Measurements from ENCODE around the gene IL32. TPM values are rescaled to one million over a fixed set of nuclear protein-coding genes. Genes with fewer than 3 reads are reported as not detected.

IL32 gene
- total and polyA plus RNA-seq, 2 donors = 18.1 to 28.0 TPM

DNA sequence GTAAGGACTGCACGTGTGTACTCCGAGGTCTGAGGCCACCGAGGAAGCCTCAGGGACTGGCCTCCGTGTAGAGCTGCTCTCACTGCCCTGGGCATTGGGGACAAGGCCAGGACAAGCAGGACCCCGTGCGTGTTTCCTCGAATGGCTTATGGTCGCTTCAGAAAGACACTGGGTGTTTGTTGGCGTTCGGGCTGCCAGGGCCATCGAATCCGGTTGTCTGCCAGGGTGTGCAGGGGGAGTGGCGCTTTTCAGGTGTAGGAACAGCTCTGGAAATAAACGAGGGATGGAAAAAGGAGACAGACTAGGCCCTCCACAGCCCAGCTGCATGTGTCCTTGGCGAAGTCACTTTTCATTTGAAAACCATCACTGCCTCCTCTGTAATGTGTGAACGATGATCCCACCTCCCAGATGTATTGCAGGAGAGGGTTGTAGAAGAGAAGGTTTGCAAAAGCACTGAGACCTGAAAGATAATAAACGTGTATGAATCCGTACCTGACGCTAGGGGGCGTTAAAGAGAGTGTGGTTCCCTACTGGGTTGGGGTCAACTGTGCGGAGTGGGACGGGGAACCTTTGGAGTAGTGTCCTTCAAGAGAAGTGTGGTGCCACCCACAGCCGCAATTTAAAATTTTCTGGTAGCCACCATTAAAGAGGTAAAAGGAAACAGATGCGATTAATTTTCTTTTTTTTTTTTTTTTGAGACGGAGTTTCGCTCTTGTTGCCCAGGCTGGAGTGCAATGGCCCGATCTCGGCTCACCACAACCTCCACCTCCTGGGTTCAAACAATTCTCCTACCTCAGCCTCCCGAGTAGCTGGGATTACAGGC lies 35.8 kb downstream of the IL32 start:
- H3K4me3 ChIP-seq (ENCODE audit: low read depth, low read length) = no peak overlapping the region
- no peaks in the 10 kb centered on the region for H3K4me1 ChIP-seq (ENCODE audit: insufficient read depth)
- WGBS = 56% methylated on average over 29 of the region's 29 CpGs
- DNase-seq (ENCODE audit: extremely low spot score) = no peak
- no peak overlapping the region for H3K27ac ChIP-seq (ENCODE audit: low read depth)
- H3K36me3 ChIP-seq (ENCODE audit: insufficient read depth) = no peaks in the 10 kb centered on the region

DNA sequence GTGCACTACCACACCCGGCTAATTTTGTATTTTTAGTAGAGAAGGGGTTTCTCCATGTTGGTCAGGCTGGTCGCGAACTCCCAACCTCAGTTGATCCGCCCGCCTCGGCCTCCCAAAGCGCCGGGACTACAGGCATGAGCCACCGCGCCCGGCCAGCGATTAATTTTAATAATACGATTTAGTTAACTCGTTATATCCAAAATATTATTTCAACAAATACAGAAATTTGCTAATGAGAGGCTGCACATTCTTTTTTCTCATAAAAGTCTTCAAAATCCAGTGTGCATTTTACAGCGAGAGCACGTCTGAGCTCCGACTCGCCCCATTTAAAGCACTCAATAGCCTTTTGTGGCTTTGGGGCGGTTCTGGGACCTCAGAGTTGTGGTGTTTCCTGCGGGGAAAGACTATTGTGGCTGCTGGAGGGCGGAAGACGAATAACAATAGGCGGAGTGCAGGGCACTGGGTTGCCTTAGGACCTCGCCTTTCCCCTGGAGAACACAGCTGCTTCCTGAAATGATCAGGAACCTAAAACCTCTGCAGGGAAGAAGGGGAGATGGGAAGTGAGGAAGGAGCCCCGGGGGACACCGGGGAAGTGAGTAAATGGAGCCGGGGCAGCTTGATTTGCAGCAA lies 36.5 kb downstream of the IL32 start:
- H3K27ac ChIP-seq (ENCODE audit: low read depth) = no peak overlapping the region
- no peaks in the 10 kb centered on the region for H3K36me3 ChIP-seq (ENCODE audit: insufficient read depth)
- H3K4me3 ChIP-seq (ENCODE audit: low read depth, low read length) = no peak overlapping the region
- WGBS = 34% methylated on average over 27 of the region's 27 CpGs
- DNase-seq (ENCODE audit: extremely low spot score) = no peak
- no peaks in the 10 kb centered on the region for H3K4me1 ChIP-seq (ENCODE audit: insufficient read depth)

DNA sequence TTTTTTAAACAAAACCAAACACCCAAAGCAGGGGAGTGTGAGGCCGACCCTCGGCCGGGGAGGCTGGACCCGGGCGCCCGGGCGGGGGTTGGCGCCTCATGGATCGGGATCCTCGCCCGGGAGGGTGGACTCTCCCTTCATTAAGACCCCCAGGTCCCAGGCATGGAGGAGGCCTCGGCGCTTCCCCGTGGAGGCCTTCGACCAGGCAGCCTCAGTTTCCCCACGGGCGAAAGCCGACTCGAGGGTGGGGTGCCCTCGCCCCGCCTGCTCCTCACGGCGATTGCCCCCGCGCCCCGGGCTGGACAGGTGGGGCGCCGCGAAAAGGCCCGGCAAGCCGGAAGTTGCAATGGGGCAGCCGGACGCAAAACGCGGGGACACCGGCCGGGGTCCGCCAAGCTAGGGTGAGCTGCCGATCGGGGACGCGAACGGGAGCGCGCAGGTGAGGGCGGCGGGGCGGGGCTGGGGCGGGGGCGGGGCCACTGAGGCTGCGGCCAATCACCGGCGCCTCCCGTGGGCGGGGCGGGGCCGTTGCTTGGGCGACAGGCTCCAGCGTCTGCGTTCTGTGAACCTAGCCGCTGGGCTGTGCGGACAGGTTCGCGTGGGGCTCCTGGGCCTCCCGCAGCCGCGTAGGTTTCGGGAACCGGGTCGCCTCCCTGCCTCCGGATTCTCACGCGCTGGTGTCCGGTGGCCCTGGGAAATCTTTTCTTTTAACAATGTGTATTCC lies 40.9 kb downstream of the IL32 start:
- 1% methylated on average over 74 of the region's 74 CpGs for WGBS
- peak; percentile 70 for DNase-seq (ENCODE audit: extremely low spot score)
- H3K4me3 ChIP-seq (ENCODE audit: low read depth, low read length) = peak overlapping the region; percentile 51
- H3K36me3 ChIP-seq (ENCODE audit: insufficient read depth) = no peaks in the 10 kb centered on the region
- peaks cover 2% of the 10 kb centered on the region for H3K4me1 ChIP-seq (ENCODE audit: insufficient read depth)
- H3K27ac ChIP-seq (ENCODE audit: low read depth) = peak overlapping the region; percentile 86

- Histone ChIP-seq H3K27ac (ENCODE audit: low read depth) (no peak within 1 kb of the TSS), H3K36me3 (ENCODE audit: insufficient read depth) (no peaks in the 10 kb centered on the region), H3K4me3 (ENCODE audit: low read depth, low read length) (peak within 1 kb of the TSS; percentile 60), H3K4me1 (ENCODE audit: insufficient read depth) (no peaks in the 10 kb centered on the region)
- 10% methylated on average over 23 of the region's 23 CpGs for WGBS
- DNase-seq (ENCODE audit: extremely low spot score) = no peak
Measured at GRCh38 chr16:3112058-3112880, 46.8 kb downstream of the IL32 start, which contains the start of gene ZNF205. TSS of gene ZNF205 (plus strand) at chr16:3112586. CDS start at chr16:3113431, 845 bp downstream.

DNA sequence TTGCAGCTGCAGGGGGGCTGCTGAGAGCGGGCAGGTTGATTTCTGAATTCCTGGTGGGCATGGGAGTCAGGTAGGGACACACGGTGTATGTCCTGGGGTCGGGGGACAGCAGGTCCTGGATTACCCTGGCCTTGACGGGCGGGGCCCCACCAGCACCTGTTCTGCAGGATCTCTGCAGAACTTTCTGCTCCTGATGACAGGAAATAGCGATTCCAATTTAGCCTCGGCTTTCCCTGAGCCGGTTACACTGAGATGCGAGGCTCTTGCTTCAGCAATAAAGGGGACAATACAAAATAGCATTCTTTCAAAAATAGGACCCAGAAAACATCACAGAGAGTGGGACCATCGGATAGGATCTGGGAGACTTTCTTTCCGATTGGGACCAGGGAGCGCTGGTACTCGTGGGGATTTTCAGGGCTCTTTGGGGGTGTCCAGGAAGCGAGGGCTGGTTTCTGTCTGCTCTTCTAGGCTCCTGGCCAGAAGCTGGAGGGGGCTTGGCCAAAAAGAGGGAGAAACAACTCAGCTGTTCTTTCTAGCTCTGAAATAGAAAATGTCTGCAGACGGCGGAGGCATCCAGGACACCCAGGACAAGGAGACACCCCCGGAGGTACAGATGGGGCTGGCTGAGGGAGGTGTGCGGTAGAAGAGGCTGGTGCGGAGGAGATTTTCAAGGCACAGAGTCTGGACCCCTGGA lies 47.6 kb downstream of the IL32 start:
- Histone ChIP-seq H3K36me3 (ENCODE audit: insufficient read depth) (no peaks in the 10 kb centered on the region), H3K4me3 (ENCODE audit: low read depth, low read length) (peak overlapping the region; percentile 60), H3K27ac (ENCODE audit: low read depth) (no peak overlapping the region), H3K4me1 (ENCODE audit: insufficient read depth) (no peaks in the 10 kb centered on the region)
- WGBS = 9% methylated on average over 19 of the region's 19 CpGs
- DNase-seq (ENCODE audit: extremely low spot score) = no peak

DNA sequence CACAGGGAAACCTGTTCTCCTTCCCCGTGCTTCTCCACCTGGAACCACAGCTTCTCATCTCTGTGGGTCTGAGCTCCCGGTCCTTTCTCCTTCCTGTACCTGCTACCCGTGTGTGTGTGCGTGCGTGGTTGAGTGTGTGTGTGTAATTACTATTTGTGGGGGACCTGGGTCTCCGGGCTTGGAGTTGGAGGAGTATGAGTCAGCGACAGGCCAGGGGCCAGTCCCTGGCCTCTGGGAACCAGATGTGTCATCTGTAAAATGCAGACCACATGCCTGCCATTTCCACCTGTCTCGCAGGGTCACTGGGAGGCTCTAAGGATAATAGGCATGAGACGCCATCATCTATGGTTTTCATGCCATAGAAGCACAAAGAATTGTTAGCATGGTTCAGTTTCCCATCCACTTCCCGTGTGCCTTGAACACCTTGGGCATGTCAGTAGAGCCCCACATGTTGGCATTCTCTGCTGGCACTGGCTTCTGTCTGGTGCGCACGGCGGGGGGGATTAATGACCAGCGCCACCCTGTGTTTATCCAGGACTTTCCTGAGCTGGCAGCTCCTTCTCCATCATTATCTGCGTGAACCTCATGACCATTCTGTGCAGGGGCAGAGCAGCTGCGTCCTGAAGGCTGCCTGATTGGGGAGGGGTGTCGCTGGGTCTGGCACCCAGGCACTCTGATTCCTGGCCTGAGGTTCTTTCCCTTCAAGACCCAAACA lies 48.5 kb downstream of the IL32 start:
- Histone ChIP-seq H3K4me3 (ENCODE audit: low read depth, low read length) (no peak overlapping the region), H3K4me1 (ENCODE audit: insufficient read depth) (no peaks in the 10 kb centered on the region), H3K36me3 (ENCODE audit: insufficient read depth) (peaks cover 1% of the 10 kb centered on the region), H3K27ac (ENCODE audit: low read depth) (no peak overlapping the region)
- no peak for DNase-seq (ENCODE audit: extremely low spot score)
- WGBS = 54% methylated on average over 17 of the region's 17 CpGs

DNA sequence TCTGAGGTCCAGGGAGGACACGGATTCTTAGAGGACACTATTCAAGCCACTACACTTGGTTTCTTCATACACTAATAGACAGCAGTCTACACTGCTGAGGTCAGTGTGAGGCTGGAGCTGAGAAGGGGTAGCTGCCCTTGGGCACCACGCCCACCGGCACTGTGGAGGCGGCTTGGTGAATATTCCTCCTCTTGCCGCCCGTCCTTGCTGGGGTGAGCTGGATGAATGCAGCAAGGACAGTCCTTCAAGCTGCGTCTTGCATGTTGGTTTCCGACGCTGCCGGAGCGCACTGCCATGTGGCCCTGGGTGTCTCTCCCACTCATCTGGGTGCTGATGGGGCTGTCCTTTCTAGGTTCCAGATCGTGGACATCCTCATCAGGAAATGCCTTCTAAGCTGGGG lies 49.6 kb downstream of the IL32 start:
- no peak for DNase-seq (ENCODE audit: extremely low spot score)
- Histone ChIP-seq H3K27ac (ENCODE audit: low read depth) (no peak overlapping the region), H3K4me3 (ENCODE audit: low read depth, low read length) (no peak overlapping the region), H3K4me1 (ENCODE audit: insufficient read depth) (no peaks in the 10 kb centered on the region), H3K36me3 (ENCODE audit: insufficient read depth) (peaks cover 1% of the 10 kb centered on the region)
- 94% methylated on average over 12 of the region's 12 CpGs for WGBS

GRCh38 chr16:3115561-3115960 lies 50.1 kb downstream of the IL32 start:
- peaks cover 1% of the 10 kb centered on the region for H3K36me3 ChIP-seq (ENCODE audit: insufficient read depth)
- no peak for DNase-seq (ENCODE audit: extremely low spot score)
- 69% methylated on average over 14 of the region's 14 CpGs for WGBS
- H3K4me3 ChIP-seq (ENCODE audit: low read depth, low read length) = no peak overlapping the region
- no peak overlapping the region for H3K27ac ChIP-seq (ENCODE audit: low read depth)
- no peaks in the 10 kb centered on the region for H3K4me1 ChIP-seq (ENCODE audit: insufficient read depth)

DNA sequence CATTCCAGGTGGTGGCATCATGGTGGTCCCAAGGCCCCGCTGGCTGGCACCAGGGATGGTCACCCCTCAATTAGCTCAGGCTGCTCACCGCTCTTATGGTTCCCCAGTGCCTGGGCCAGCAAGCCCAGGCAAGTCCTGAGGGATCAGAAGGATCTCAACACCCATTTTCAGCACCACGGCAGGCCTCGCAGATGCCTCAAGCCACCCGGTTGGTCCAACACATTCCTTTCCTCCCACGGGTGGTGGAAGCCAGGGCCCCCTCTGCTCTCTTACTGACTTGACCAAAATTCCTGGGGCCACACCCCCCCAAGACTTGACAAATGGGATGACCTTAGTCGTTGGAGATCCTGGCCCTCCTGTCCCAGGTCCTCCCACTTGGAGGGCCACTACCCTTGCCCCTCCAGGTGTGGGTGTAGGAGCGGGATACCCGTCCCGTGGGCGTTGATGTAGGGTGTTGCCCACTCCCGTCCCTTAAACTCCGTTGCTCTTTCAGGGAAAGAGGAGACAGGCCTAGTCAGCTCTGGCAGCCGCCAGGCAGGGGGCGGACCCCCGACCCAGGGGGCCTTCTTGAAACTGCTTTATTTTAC lies 52.9 kb downstream of the IL32 start:
- WGBS = 89% methylated on average over 16 of the region's 16 CpGs
- Histone ChIP-seq H3K27ac (ENCODE audit: low read depth) (no peak overlapping the region), H3K4me1 (ENCODE audit: insufficient read depth) (no peaks in the 10 kb centered on the region), H3K36me3 (ENCODE audit: insufficient read depth) (peaks cover 1% of the 10 kb centered on the region), H3K4me3 (ENCODE audit: low read depth, low read length) (no peak overlapping the region)
- no peak for DNase-seq (ENCODE audit: extremely low spot score)

GRCh38 chr16:3118846-3119245 lies 53.4 kb downstream of the IL32 start:
- Histone ChIP-seq H3K4me1 (ENCODE audit: insufficient read depth) (no peaks in the 10 kb centered on the region), H3K4me3 (ENCODE audit: low read depth, low read length) (no peak overlapping the region), H3K27ac (ENCODE audit: low read depth) (no peak overlapping the region), H3K36me3 (ENCODE audit: insufficient read depth) (peaks cover 1% of the 10 kb centered on the region)
- WGBS = 94% methylated on average over 20 of the region's 20 CpGs
- no peak for DNase-seq (ENCODE audit: extremely low spot score)
